A549 treated with Hydrocortisone at 1 μM for 4 hours (cell line): Measurements from ENCODE around the gene CCL16. TPM values are rescaled to one million over a fixed set of nuclear protein-coding genes. Genes with fewer than 3 reads are reported as not detected.

Experiments
- total RNA-seq: library from RNA; stranded (reverse); fragments of 200-300 nt; extraction: Qiagen RNA extraction; gene quantifications from 5 replicates; pipeline ENCODE4 v1.2.3, GENCODE V29; 2022

Gene CCL16
- not detected in 5 replicates for total RNA-seq

GRCh38 chr17:35981246-35981645 is at the start of gene CCL16:
TSS of gene CCL16 (minus strand) at chr17:35981497. CDS start at chr17:35981420, 77 bp downstream.

GRCh38 chr17:36017799-36018198 is 36.5 kb upstream of the CCL16 start, which contains the start of gene CCL23:
TSS of gene CCL23 (minus strand) at chr17:36017972. CDS start at chr17:36017897, 75 bp downstream.

GRCh38 chr17:36001110-36001771 is 19.9 kb upstream of the CCL16 start, which contains the start of gene CCL15:
TSS of gene CCL15 (minus strand) at chr17:36001553. CDS start at chr17:36001492, 61 bp downstream.

GRCh38 chr17:35986643-35987042 is 5.3 kb upstream of the CCL16 start, which contains the start of gene CCL14:
TSS of gene CCL14 (minus strand) at chr17:35986729. CDS start at chr17:35986649, 80 bp downstream.

GRCh38 chr17:35943537-35943936 is 37.8 kb downstream of the CCL16 start, which contains the start of gene LYZL6:
TSS of gene LYZL6 (minus strand) at chr17:35943713. CDS start at chr17:35939356, 4,357 bp downstream.

GRCh38 chr17:35930211-35931065 is 50.9 kb downstream of the CCL16 start, which contains the start of gene RDM1:
TSS of gene RDM1 (minus strand) at chr17:35930773. CDS start at chr17:35930727, 46 bp downstream.

Other genes with a start within 250 kb of the CCL16 start
- 0.13 to 0.15 TPM (median 0.14 TPM) in 5 replicates for gene RASL10B, start 249.9 kb downstream of the CCL16 start, total RNA-seq
- 0.05 to 0.16 TPM (median 0.07 TPM) in 5 replicates for gene GAS2L2, start 228.3 kb downstream of the CCL16 start, total RNA-seq
- gene C17orf50, start 220.6 kb downstream of the CCL16 start, total RNA-seq, result 0.23 to 0.44 TPM (median 0.41 TPM) in 4 of 5 replicates, not detected in the other
- 5.2 to 8.2 TPM (median 6.7 TPM) in 5 replicates for gene MMP28, start 185.9 kb downstream of the CCL16 start, total RNA-seq
- 198 to 262 TPM (median 206 TPM) in 5 replicates for gene TAF15, start 172.0 kb downstream of the CCL16 start, total RNA-seq
- not detected in 5 replicates for gene HEATR9, start 112.6 kb downstream of the CCL16 start, total RNA-seq
- gene CCL5, start 101.1 kb downstream of the CCL16 start, total RNA-seq, result 0.76 to 1.5 TPM (median 1.3 TPM) in 5 replicates
- gene RDM1, start 50.7 kb downstream of the CCL16 start, total RNA-seq, result 2.4 to 3.0 TPM (median 2.8 TPM) in 5 replicates
- gene LYZL6, start 37.8 kb downstream of the CCL16 start, total RNA-seq, result not detected in 5 replicates
- gene CCL14, start 5.2 kb upstream of the CCL16 start, total RNA-seq, result not detected in 5 replicates
- 0.09 to 0.13 TPM in 2 of 5 replicates, not detected in the others for gene CCL15, start 20.1 kb upstream of the CCL16 start, total RNA-seq
- gene CCL23, start 36.5 kb upstream of the CCL16 start, total RNA-seq, result not detected in 5 replicates
- not detected in 5 replicates for gene CCL18, start 82.8 kb upstream of the CCL16 start, total RNA-seq
- gene CCL3, start 108.6 kb upstream of the CCL16 start, total RNA-seq, result not detected in 5 replicates
- not detected in 5 replicates for gene CCL4, start 122.3 kb upstream of the CCL16 start, total RNA-seq
- 2.1 to 3.6 TPM (median 2.5 TPM) in 5 replicates for gene TBC1D3B, start 195.1 kb upstream of the CCL16 start, total RNA-seq
- not detected in 5 replicates for gene CCL3L1, start 215.3 kb upstream of the CCL16 start, total RNA-seq
- not detected in 5 replicates for gene CCL4L2, start 229.6 kb upstream of the CCL16 start, total RNA-seq